Breast epithelium (tissue), 3 donors: ENCODE results near the gene ARL8A.

Source experiments
- POLR2A ChIP-seq: fragments of 450-650 bp; IDR thresholded peaks from one replicate; pipeline ENCODE4 v1.6.1; 2016; ENCODE audit warnings: antibody characterized with exemption, mild to moderate bottlenecking, moderate library complexity
- TF ChIP-seq, protein P1 (sequence below), 3 donors: fragments of 450-650 bp; IDR thresholded peaks; one replicate each; pipeline ENCODE4 v1.5.1; 2016 to 2017; ENCODE audit warnings: antibody characterized with exemption in 3 of 3, mild to moderate bottlenecking in 3 of 3, moderate library complexity in 3 of 3

DNA sequence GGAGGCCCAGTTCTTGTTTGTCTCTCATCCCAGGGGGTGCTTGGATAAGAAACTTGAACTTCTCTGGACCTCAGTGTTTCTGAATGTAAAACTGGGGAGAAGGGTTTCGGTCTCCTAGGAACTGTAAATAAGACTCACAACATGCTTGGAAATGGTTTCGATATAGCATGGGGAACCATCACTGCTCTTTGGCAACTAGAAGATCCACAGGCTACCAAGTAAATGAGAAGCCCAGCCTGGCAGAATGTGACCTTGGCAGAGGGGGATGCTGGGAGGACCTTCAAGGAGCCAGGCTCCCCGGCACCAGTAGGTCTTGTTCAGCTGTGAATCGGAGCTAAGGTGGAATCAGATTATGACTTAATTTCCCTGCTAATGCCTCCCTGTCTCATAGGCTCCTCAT lies 3.7 kb downstream of the ARL8A start:
- TF ChIP-seq, protein P1, sequence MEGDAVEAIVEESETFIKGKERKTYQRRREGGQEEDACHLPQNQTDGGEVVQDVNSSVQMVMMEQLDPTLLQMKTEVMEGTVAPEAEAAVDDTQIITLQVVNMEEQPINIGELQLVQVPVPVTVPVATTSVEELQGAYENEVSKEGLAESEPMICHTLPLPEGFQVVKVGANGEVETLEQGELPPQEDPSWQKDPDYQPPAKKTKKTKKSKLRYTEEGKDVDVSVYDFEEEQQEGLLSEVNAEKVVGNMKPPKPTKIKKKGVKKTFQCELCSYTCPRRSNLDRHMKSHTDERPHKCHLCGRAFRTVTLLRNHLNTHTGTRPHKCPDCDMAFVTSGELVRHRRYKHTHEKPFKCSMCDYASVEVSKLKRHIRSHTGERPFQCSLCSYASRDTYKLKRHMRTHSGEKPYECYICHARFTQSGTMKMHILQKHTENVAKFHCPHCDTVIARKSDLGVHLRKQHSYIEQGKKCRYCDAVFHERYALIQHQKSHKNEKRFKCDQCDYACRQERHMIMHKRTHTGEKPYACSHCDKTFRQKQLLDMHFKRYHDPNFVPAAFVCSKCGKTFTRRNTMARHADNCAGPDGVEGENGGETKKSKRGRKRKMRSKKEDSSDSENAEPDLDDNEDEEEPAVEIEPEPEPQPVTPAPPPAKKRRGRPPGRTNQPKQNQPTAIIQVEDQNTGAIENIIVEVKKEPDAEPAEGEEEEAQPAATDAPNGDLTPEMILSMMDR (IDR thresholded peaks at IDR 0.05) = no peak
- TF ChIP-seq POLR2A = no peak
